Muscle of back (tissue), 11 donors: Measurements from ENCODE around the gene APBB2. TPM values are rescaled to one million over a fixed set of nuclear protein-coding genes. Genes with fewer than 3 reads are reported as not detected.

ENCODE experiments used
- DNase-seq, 3 donors: peaks; one replicate each; pipeline versions ENCODE4 v3.0.0 to v3.0.0-alpha.2; 2013
- polyA plus RNA-seq, 10 donors: library from polyadenylated mRNA; unstranded; fragments of 120-200 nt; gene quantifications; one replicate each; pipeline ENCODE4 v1.2.1, GENCODE V29; 2013; ENCODE audit not compliant: insufficient read length in 10 of 10

APBB2 gene
- polyA plus RNA-seq, 10 donors: 29.5 to 55.5 (median 44.6) TPM

DNA sequence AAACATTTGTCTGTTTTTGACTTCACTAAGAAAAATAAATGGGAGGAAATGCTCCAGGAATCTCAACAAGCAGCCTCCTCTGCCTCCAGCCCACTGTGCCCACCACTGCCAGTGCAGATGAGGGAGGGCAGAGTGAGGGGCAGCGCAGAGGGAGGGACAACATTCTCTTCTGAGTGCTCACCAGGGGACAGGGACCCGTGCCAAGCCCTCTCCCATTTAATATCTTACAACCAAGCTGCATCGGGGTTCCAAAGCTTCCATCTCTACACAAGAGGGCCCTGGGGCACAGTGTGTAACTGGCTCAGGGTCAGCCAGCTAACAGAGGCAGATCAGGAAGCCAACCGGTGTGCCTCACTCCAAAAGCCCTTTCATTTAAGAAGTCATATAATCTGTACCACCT lies 344.2 kb downstream of the APBB2 start:
- no peak for DNase-seq

DNA sequence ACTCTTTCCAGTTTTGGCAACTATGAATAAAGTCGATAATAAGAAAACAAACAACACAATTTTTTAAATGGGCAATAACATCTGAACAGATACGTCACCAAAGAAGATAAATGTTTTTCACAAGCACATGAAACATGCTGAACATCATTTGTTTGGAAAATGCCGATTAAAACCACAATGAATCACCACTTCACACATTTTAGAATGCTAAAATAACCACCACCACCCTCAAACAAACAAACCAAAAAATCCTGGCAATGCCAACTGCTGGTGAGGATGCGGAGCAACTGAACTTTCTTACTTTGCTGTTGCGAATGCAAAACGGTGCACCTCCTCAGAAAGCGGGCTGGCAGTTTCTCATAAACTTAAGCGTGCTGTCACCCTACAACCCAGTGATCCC lies 348.6 kb downstream of the APBB2 start:
- no peak for DNase-seq

- DNase-seq: no peak
These were observed 349.8 kb downstream of the APBB2 start for GRCh38 chr4:40864531-40864930.

- peak in 2 of 3 donors; percentile 22 to 26 for DNase-seq
These were observed 355.4 kb downstream of the APBB2 start for GRCh38 chr4:40858962-40859361.

GRCh38 chr4:40857956-40858355 lies 356.4 kb downstream of the APBB2 start:
- peak in 1 of 3 donors; percentile 57 for DNase-seq

DNA sequence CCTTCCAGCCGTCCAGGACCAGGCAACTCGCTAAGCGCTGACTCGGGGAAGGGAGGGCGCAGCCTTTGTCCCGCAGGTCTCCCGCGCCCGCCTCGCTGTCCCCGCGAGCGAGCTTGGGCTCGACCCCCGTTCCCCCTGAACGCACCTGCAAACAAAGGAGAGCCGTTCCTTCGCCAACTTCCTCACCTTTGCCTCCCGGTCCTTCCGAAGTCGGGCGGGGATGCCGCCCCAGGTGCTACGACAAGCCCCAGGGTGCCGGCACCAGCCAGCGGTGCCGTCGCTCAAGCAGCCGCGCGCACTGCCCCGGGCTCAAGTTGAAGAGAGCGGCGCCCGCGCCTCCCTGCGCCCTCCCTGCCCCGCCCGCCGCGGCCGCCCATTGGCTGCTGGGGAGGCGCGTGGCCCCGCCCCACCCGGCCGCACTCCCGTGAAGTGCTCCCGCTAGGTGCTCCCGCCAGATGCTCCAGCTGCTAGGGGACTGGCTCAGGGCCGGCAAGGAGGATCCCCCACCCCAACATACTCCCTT lies 357.4 kb downstream of the APBB2 start:
- DNase-seq: peak; percentile 52 to 88 (median 69)

DNA sequence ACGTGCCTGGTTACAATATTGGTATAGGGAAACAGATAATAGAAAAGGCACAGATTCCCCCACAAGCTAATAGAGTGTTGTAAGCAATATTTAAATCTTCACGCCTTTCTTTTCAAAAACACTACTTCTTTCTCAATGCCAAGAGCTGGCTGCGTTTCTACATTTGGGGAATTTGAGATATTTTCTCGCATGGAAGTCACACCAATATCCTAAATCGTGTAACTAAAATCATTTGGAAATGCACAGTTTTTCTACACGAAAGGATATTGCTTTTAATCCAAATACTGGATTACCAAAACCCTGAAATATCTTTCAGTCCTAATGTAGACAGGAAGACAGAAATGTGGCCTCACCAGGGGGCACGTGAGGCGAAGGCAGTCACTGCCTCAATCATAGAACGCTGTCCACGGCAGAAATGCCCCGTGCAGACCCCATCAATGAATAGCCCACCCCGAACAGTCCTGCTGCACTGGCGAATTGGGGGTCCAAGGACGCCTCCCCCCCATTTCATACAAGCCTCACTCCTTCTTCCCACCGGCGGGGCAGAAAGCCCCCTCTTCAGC lies 358.0 kb downstream of the APBB2 start:
- no peak for DNase-seq

DNA sequence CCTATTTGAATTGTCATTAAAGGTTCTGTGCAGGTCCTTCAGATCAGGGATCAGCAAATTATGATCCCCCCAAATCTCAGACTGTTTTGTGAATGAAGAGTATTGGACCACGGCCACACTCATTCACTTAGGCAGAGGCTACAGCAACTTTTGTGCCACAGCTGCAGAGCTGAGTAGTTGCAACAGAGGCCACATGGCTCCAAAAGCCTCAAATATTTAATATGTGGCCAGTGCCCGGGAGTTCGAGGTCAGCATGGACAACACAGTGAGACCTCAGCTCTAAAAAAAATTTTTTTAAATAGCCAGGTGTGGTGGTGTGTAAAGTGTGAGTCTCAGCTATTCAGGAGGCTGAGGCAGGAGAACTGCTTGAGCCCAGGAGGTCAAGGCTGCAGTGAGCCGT lies 363.8 kb downstream of the APBB2 start:
- DNase-seq: no peak

DNA sequence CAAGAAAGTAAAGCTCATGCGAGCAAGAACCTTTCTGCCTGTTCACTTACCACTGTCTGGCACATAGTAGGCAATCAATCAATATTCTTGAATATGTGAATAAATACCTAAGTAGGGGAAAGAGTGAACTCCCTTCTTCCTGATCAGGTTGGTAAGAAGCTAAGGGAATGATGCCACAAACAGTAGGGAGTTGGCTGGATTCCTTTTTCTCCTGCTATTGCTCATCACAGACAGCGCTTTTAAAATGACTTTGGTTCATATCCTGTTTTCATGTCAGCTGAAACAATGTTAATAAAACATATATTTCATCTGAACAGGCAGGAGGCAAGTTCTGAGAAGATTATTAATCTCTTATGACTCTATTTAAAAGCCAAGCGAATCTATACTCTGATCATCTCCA lies 365.4 kb downstream of the APBB2 start:
- no peak for DNase-seq

DNA sequence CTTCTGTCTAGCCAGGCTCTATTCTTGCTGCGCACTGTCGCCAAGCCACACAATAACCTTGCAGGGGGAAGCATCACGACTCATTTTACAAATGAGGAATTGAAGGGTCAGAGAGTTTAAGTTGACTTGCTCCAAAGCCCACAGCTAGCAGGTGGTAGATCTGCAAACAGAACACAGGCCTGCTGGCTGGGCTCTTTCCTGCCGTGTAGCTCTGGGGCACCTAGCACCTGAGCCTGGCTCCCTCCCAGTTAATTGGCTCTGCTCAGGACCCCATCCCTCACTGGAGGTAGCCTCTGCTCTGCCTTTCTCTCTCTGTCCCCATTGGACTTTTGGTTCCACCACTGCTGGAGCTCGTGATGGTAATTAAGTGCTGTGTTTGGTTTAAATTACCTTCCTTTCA lies 366.1 kb downstream of the APBB2 start:
- no peak for DNase-seq

DNA sequence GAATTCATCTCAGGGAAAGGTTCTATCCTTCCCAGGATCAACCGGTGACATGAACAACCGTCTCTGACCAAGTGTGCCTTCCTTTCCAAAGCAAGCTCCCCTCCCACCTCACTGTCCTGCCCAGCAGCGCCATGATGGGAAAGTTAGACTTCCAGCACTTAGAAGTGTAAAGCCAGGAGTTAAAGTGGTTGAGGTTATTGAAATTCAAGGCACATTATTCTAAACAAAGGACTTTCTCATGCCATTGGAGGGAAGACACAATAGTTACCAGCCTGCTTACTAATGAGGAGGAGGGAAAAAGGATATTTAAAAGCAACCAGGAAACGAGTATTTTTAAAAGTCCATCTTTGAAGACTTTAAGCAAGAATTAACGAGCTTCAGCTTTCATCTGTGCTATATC lies 367.8 kb downstream of the APBB2 start:
- DNase-seq: no peak

GRCh38 chr4:40845154-40845835 lies 369.0 kb downstream of the APBB2 start:
- peak in 2 of 3 donors; percentile 46 to 62 for DNase-seq

- no peak for DNase-seq
These were observed 370.1 kb downstream of the APBB2 start for GRCh38 chr4:40844261-40844660.

GRCh38 chr4:40843696-40844095 lies 370.6 kb downstream of the APBB2 start:
- DNase-seq: no peak

DNA sequence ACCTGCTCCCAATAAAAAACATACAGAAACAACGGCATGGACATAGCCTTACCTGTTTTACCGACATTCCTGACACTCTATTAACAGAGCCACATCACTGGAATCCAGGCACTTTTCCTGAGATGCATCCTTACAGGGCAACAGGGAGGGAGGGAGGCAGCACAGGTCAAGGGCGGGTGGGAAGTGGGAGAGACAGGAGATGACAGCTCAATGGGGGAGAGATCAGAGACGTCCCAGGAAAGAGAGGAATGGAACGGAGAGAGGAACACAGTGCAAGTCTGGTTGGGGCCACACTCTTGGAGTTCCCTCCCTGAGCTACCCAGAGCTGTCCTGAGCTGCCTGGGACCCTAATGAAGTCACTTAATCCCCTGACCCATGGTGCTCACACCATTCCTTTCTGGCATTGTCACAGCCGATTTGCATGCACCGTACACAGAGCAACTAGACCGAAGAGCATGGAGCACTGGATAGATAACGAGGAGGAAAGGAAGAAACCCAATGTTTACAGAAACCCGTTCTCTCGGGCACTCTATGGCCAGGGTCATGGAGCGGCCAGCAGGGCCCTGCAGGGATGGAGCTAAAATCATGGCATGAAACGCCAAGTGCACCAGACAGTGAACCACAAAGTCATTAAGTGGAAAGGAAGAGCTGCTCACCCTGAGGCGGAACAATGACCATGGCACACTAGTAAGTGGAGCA lies 371.5 kb downstream of the APBB2 start:
- DNase-seq: no peak

DNA sequence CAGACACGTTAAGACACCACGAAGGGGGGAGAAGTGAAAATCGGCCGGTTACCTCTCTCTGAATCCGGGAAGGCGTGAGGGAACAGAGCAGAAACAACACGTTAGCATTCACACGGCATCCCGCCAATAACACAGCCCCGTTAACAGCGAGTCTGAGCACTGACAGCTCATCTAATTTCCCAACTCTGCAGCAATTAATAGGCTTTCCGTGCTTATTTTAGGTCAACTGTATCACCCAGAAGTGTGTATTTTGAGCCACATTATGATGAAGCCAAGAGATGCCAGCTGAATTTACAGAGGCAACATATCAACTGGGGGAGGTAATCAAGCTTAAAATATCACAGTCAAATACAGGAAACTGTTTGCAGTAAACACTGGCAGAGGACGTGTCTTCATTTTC lies 372.0 kb downstream of the APBB2 start:
- no peak for DNase-seq

DNA sequence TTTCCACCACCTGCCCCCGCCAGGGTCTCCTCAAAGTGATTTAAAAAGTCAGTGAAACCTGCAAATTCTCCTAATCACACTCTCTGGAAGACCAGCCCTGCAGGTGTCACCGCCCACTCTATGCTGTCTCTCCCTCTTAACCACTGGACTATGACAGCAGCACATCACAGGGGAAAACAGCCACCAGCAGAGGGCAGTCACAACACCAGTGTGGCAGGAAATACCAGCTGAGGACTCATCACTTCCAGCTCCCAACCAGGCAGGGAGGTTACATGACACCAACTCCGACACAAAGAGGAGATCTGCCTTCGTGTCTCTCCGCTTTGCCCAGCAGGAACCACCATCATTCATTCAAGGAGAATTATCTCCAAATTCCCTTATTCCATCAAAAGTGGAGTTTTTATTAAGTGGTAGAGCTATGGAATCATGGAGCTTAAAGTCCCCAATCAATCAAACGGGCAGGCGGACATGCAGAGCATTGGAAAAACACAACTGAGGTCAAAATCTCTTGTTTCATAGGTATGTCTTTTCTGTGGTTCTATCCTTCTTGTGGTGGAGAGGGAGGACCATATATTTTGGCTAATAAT lies 373.3 kb downstream of the APBB2 start:
- DNase-seq: peak; percentile 50 to 75 (median 54)

DNA sequence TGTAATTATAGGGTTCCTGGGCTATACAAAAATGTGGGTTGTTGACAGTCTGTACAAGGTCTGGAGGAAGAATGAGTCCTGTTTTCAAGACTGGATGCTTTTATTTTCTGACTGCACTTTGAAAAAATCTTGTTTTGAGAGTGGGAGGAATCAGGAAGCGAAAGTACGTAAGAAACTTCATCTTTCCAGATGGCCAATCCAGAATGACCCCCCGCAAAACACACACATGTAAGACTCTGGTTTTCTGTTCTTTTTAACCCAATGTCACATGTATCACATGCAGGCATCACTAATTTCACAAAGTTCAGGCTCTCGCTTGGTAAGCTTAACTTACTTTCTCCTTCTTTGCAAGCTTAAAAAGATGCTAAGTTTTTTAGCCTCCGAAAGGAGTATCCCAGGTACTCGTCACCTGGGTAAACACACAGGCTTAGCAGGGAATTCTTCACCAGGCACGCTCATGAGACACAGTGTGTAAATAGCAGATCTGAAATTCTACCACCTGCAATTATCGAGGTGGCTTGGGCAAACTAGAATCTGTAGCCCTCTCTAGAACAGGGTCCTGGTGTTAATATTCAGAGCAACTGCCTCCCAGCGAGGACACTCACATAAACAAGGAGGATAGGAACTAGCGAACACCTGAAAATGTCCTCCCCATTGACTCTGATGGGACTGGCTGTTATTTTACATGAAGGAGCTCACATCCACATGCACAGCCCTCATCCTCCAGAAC lies 373.9 kb downstream of the APBB2 start:
- no peak for DNase-seq

DNA sequence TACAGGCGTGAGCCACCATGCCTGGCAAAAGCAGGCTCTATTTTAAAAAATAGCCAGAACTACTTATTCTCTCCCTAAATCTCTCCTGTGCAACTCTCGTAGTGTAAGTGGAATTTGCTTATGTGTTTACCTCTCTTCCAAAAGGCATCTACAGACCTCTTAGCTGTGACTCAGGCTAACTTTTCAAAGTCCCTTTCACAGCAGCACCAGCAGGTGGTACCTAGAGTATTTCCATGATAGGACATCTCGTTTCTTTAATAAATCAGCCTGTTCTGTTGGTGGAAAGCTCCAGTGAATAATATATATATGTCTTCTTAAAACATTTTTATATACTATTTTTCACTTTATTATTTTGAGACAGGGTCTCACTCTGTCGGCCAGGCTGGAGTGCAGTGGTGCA lies 375.6 kb downstream of the APBB2 start:
- no peak for DNase-seq

GRCh38 chr4:40837094-40837870 lies 377.1 kb downstream of the APBB2 start:
- no peak for DNase-seq

DNA sequence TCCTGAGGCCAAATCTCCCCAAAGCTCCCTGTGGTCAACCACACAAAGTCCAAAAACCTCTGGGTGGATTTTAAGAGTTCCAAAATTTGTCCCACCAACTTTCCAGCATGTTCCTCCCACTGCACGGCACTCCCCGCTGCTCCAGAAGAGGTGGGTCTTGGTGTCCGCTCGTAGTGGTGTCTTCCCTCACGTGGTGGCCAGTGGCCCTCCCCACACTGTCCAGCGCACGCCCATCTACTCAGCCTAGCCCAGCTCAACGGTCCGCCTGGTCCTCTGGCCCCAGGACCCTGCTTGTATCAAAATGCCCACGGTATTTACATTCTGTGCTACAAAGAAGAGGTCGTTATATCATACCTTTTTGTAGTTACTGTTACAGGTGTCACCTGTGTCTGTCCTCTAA lies 381.1 kb downstream of the APBB2 start:
- no peak for DNase-seq
